DND-41 (cell line): ENCODE measurements around the gene RHOBTB3.

ENCODE experiments used
- ATAC-seq: fragments of 200-7000 bp; cut with Tn5 transposase; 3 replicates; pipeline ENCODE4 v1.9.1; 2021; ENCODE audit warnings: low read depth; ENCODE audit not compliant: insufficient read depth
- DNase-seq: peaks from one replicate; pipeline ENCODE4 v3.0.0-alpha.2; 2020
- H2AFZ ChIP-seq: 2 replicates; pipeline ENCODE4 v1.6.0; 2012; ENCODE audit warnings: low read depth, low read length
- H3K27ac ChIP-seq: 2 replicates; pipeline ENCODE4 v1.5.1; 2012; ENCODE audit warnings: low read length, inconsistent platforms
- H3K27me3 ChIP-seq: fragments of 200-600 bp; sonication (generic); 2 replicates; pipeline ENCODE4 v1.6.0; 2012; ENCODE audit warnings: low read length, mild to moderate bottlenecking, inconsistent platforms; ENCODE audit not compliant: insufficient read depth, poor library complexity
- H3K36me3 ChIP-seq: 2 replicates; pipeline ENCODE4 v1.5.1; 2012; ENCODE audit warnings: low read length, inconsistent platforms; ENCODE audit not compliant: insufficient read depth
- H3K4me1 ChIP-seq: 2 replicates; pipeline ENCODE4 v1.5.1; 2012; ENCODE audit warnings: mild to moderate bottlenecking, low read length; ENCODE audit not compliant: insufficient read depth
- H3K4me2 ChIP-seq: 2 replicates; pipeline ENCODE4 v1.6.0; 2012; ENCODE audit warnings: mild to moderate bottlenecking, moderate library complexity, low read length, inconsistent platforms; ENCODE audit not compliant: insufficient read depth
- H3K4me3 ChIP-seq, 2 experiments: fragments of 200-600 bp in 1 of 2; shearing (Covaris generic) in 1 of 2; 2 replicates each; pipeline ENCODE4 v1.5.1; 2012 to 2016; ENCODE audit warnings: inconsistent platforms in 2 of 2, low read length in 2 of 2, mild to moderate bottlenecking in 2 of 2, low read depth in 1 of 2, moderate library complexity in 1 of 2
- H3K79me2 ChIP-seq: 2 replicates; pipeline ENCODE4 v1.6.0; 2012; ENCODE audit warnings: low read length, inconsistent platforms; ENCODE audit not compliant: insufficient read depth
- H3K9ac ChIP-seq: 2 replicates; pipeline ENCODE4 v1.6.0; 2012; ENCODE audit warnings: low read depth, mild to moderate bottlenecking, inconsistent platforms, low read length, moderate library complexity
- H3K9me3 ChIP-seq: 2 replicates; pipeline ENCODE4 v1.5.1; 2012; ENCODE audit warnings: low read length, moderate library complexity, mild to moderate bottlenecking, inconsistent platforms; ENCODE audit not compliant: insufficient read depth, severe bottlenecking
- H4K20me1 ChIP-seq: 2 replicates; pipeline ENCODE4 v1.6.0; 2012; ENCODE audit warnings: low read length; ENCODE audit not compliant: insufficient read depth
- EZH2 ChIP-seq: IDR thresholded peaks from 3 replicates; pipeline ENCODE4 v1.6.1; 2012; ENCODE audit warnings: borderline replicate concordance, low read depth, mild to moderate bottlenecking, moderate library complexity, low read length, inconsistent platforms; ENCODE audit not compliant: severe bottlenecking
- TF ChIP-seq, protein P1 (sequence below): IDR thresholded peaks from 2 replicates; pipeline ENCODE4 v1.5.1; 2012; ENCODE audit warnings: borderline replicate concordance, low read length, moderate library complexity, mild to moderate bottlenecking; ENCODE audit not compliant: poor library complexity, severe bottlenecking; ENCODE audit errors: extremely low read depth

The RHOBTB3 gene

GRCh38 chr5:95788493-95788892 lies 57.4 kb downstream of the RHOBTB3 start:
- Histone ChIP-seq H3K27me3 (no peaks in the 10 kb centered on the region), H3K36me3 (peaks cover 9% of the 10 kb centered on the region; the same call in 1 of the 2 replicates), H2AFZ (no peak overlapping the region), H3K4me1 (no peaks in the 10 kb centered on the region), H3K27ac (no peak overlapping the region), H3K9me3 (no peaks in the 10 kb centered on the region), H3K9ac (no peak overlapping the region), H3K4me2 (no peak overlapping the region), H4K20me1 (no peaks in the 10 kb centered on the region), H3K79me2 (no peaks in the 10 kb centered on the region), H3K4me3 (no peak overlapping the region)
- DNase-seq (no peak), ATAC-seq (no peak)
- TF ChIP-seq, protein P1, sequence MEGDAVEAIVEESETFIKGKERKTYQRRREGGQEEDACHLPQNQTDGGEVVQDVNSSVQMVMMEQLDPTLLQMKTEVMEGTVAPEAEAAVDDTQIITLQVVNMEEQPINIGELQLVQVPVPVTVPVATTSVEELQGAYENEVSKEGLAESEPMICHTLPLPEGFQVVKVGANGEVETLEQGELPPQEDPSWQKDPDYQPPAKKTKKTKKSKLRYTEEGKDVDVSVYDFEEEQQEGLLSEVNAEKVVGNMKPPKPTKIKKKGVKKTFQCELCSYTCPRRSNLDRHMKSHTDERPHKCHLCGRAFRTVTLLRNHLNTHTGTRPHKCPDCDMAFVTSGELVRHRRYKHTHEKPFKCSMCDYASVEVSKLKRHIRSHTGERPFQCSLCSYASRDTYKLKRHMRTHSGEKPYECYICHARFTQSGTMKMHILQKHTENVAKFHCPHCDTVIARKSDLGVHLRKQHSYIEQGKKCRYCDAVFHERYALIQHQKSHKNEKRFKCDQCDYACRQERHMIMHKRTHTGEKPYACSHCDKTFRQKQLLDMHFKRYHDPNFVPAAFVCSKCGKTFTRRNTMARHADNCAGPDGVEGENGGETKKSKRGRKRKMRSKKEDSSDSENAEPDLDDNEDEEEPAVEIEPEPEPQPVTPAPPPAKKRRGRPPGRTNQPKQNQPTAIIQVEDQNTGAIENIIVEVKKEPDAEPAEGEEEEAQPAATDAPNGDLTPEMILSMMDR = no peak
- no peak for TF ChIP-seq EZH2

DNA sequence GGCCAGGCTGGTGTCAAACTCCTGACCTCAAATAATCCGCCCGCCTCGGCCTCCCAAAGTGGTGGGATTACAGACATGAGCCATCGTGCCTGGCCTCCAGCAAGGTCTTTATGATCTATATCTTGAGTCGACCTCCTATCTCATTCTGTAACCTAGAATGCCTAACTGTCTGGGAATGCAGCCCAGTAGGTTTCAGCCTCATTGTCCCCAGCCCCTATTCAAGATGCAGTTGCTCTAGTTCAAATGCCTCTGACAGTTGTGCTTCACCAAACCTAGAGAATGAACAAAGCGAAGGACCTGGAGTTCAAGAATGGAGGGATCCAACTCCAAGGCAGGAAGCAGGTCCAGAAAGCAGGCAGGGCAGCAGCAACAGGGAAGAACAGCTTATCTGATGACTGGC lies 60.6 kb downstream of the RHOBTB3 start:
- H3K27ac ChIP-seq = no peak overlapping the region
- peaks cover 4% of the 10 kb centered on the region; the same call in 1 of the 2 replicates for H3K36me3 ChIP-seq
- no peaks in the 10 kb centered on the region for H3K27me3 ChIP-seq
- no peak overlapping the region for H3K9ac ChIP-seq
- no peaks in the 10 kb centered on the region for H3K9me3 ChIP-seq
- no peaks in the 10 kb centered on the region for H3K4me1 ChIP-seq
- H4K20me1 ChIP-seq = no peaks in the 10 kb centered on the region
- H3K4me2 ChIP-seq = no peak overlapping the region
- no peak for DNase-seq
- H3K79me2 ChIP-seq = no peaks in the 10 kb centered on the region
- no peak for ATAC-seq
- TF ChIP-seq EZH2 = no peak
- TF ChIP-seq, protein P1 = no peak
- H3K4me3 ChIP-seq = no peak overlapping the region
- no peak overlapping the region for H2AFZ ChIP-seq

DNA sequence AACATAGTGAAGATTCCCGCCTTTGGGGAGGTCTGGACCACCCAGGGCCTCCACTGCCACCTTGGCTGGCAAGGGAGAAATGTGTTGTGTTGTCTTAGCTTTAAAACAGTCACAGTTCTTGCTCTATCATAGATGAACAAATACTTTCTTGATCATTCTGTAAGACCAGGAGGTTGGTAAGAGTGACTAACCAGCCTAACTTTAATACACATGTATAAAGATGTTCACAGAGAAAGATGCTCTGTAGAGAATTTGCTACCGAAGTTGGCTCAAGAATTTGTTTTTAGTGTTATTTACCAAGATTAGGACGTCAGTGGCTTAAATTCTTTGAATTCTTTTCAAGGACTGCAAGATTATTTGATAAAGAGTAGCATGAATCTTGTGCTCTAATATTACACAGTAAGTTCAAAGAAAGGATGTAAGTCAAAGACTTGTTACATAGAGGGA lies 63.0 kb downstream of the RHOBTB3 start:
- Histone ChIP-seq H3K36me3 (no peaks in the 10 kb centered on the region; the same call in 1 of the 2 replicates), H3K4me2 (no peak overlapping the region), H3K9me3 (no peaks in the 10 kb centered on the region), H4K20me1 (no peaks in the 10 kb centered on the region), H2AFZ (no peak overlapping the region), H3K9ac (no peak overlapping the region), H3K79me2 (no peaks in the 10 kb centered on the region), H3K4me3 (no peak overlapping the region), H3K27me3 (no peaks in the 10 kb centered on the region), H3K4me1 (no peaks in the 10 kb centered on the region), H3K27ac (no peak overlapping the region)
- DNase-seq (no peak), ATAC-seq (no peak)
- TF ChIP-seq, protein P1 = no peak
- TF ChIP-seq EZH2 = no peak

GRCh38 chr5:95797301-95797700 lies 66.2 kb downstream of the RHOBTB3 start:
- Histone ChIP-seq H3K27me3 (no peaks in the 10 kb centered on the region), H3K4me1 (no peaks in the 10 kb centered on the region)

More at GRCh38 chr5:95797301-95797700, 66.2 kb downstream of the RHOBTB3 start:
- Histone ChIP-seq H3K9ac (no peak overlapping the region), H3K4me3 (no peak overlapping the region), H3K4me2 (no peak overlapping the region), H3K9me3 (no peaks in the 10 kb centered on the region), H3K79me2 (no peaks in the 10 kb centered on the region), H3K27ac (no peak overlapping the region), H3K36me3 (no peaks in the 10 kb centered on the region), H2AFZ (no peak overlapping the region), H4K20me1 (no peaks in the 10 kb centered on the region)
- no peak for ATAC-seq
- no peak for DNase-seq
- TF ChIP-seq, protein P1 = no peak
- no peak for TF ChIP-seq EZH2
